HPDE6-E6E7 (cell line): ENCODE measurements around the gene ATP5PO.
"Not testable (repeated sequence)": the region's sequence is repeated elsewhere in the genome, so short reads cannot be mapped to it uniquely, and the experiment has no call there.

Source experiments
- DNase-seq: peaks from one replicate; pipeline ENCODE4 v3.0.0; 2011; ENCODE audit warnings: missing footprints; ENCODE audit errors: extremely low spot score

ATP5PO gene

GRCh38 chr21:33940881-33941245 is 25.3 kb upstream of the ATP5PO start:
- no peak for DNase-seq

GRCh38 chr21:33940164-33940880 is 24.7 kb upstream of the ATP5PO start:
- no peak for DNase-seq

- no peak for DNase-seq
Measured at GRCh38 chr21:33939226-33939625, 23.6 kb upstream of the ATP5PO start.

GRCh38 chr21:33938381-33938780 is 22.8 kb upstream of the ATP5PO start:
- DNase-seq, result no peak

- no peak for DNase-seq
Measured at GRCh38 chr21:33937931-33938339, 22.3 kb upstream of the ATP5PO start.

- DNase-seq, result no peak
Measured at GRCh38 chr21:33937146-33937545, 21.5 kb upstream of the ATP5PO start.

GRCh38 chr21:33936301-33937038 is 20.9 kb upstream of the ATP5PO start:
- no peak for DNase-seq

GRCh38 chr21:33932731-33933130 is 17.1 kb upstream of the ATP5PO start:
- DNase-seq, result no peak

GRCh38 chr21:33931799-33932390 is 16.3 kb upstream of the ATP5PO start:
- DNase-seq, result no peak

GRCh38 chr21:33931052-33931798 is 15.6 kb upstream of the ATP5PO start:
- DNase-seq, result not testable (repeated sequence)

- DNase-seq, result not testable (repeated sequence)
Measured at GRCh38 chr21:33926248-33926647, 10.6 kb upstream of the ATP5PO start.

- no peak for DNase-seq
Measured at GRCh38 chr21:33924766-33925100, 9.1 kb upstream of the ATP5PO start.

GRCh38 chr21:33924079-33924765 is 8.6 kb upstream of the ATP5PO start:
- DNase-seq, result no peak

GRCh38 chr21:33917421-33917820 is 1.8 kb upstream of the ATP5PO start:
- no peak for DNase-seq

- DNase-seq, result no peak
Measured at GRCh38 chr21:33916200-33916567, 580 bp upstream of the ATP5PO start.

- no peak for DNase-seq
Measured at GRCh38 chr21:33914188-33914587, 1.4 kb downstream of the ATP5PO start.

GRCh38 chr21:33909756-33910155 is 5.8 kb downstream of the ATP5PO start:
- no peak for DNase-seq

- no peak for DNase-seq
Measured at GRCh38 chr21:33908760-33909159, 6.8 kb downstream of the ATP5PO start.

GRCh38 chr21:33904041-33904440 is 11.6 kb downstream of the ATP5PO start:
- no peak for DNase-seq

GRCh38 chr21:33902349-33902748 is 13.3 kb downstream of the ATP5PO start:
- DNase-seq, result no peak

GRCh38 chr21:33901412-33902288 is 14.0 kb downstream of the ATP5PO start:
- no peak for DNase-seq
